C4-2B (cell line): ENCODE results near the gene DARS1.
A peak's percentile ranks its signal among the peaks of the same experiment; 100 is the strongest.

Experiments
- H3K27ac ChIP-seq: fragments of 450-650 bp; 2 replicates; pipeline ENCODE4 v1.5.1; 2017
- CTCF ChIP-seq: fragments of 450-650 bp; conservative IDR thresholded peaks from 2 replicates; pipeline ENCODE4 v1.5.1; 2017; ENCODE audit warnings: mild to moderate bottlenecking
- ZFX ChIP-seq: fragments of 450-650 bp; IDR thresholded peaks from 2 replicates; pipeline ENCODE4 v1.6.1; 2017

DARS1 gene

GRCh38 chr2:135914485-135914884 lies 70.9 kb downstream of the DARS1 start:
- H3K27ac ChIP-seq = no peak overlapping the region
- TF ChIP-seq ZFX = no peak
- no peak for TF ChIP-seq CTCF

DNA sequence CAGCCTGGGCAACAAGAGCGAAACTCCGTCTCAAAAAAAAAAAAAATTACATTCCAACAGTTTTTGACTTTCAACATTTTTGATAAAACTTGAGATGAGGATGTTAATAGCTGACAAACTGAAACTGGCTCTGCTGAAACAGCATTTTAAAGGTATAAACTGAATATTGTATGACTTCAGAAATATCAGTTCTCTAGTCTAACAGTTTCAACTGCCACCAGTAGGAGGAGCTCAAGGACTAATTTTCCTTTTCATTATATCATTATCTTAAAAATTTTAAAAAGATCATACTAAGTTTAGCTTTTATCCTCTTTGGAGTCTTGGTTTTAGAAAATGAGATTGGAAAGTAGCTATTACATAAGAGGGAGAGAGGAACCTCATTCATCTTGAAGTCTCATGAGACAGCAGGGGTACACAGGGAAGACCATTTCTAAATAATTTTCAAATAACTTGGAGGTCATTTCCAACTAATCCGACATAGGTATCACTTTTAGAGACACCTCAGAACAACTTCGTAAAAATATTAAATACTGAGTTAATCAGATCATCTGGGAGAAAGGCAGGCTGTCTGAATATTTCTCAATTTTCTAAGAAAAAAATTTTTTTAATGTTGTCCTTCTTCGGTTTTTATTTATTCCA lies 71.6 kb downstream of the DARS1 start:
- no peak overlapping the region for H3K27ac ChIP-seq
- TF ChIP-seq CTCF = peak; percentile 79
- TF ChIP-seq ZFX = no peak

DNA sequence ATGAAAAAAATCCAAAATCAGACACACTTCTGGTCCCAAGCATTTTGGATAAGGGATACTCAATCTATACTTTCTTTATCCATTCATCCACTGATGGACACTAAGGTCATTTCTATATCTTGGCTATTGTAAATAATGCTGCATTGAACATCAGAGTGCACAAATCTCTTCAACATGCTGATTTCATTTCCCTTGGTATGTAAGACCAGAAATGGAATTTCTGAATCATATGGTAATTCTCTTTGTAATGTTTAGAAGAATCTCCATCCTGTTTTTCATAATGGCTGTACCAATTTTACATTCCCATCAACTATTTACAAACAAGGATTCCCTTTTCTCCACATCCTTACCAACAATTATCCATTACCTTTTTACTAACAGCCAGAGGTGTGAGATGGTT lies 75.5 kb downstream of the DARS1 start:
- no peak overlapping the region for H3K27ac ChIP-seq
- TF ChIP-seq ZFX = no peak
- no peak for TF ChIP-seq CTCF

- H3K27ac ChIP-seq = no peak overlapping the region
- TF ChIP-seq ZFX (no peak), CTCF (no peak)
These were observed 79.7 kb downstream of the DARS1 start for GRCh38 chr2:135905679-135906078.

- no peak overlapping the region for H3K27ac ChIP-seq
- TF ChIP-seq CTCF = no peak
- no peak for TF ChIP-seq ZFX
These were observed 81.0 kb downstream of the DARS1 start for GRCh38 chr2:135904341-135904989.

- no peak for TF ChIP-seq CTCF
- TF ChIP-seq ZFX = no peak
- H3K27ac ChIP-seq = no peak overlapping the region
These were observed 81.8 kb downstream of the DARS1 start for GRCh38 chr2:135903650-135904049.

DNA sequence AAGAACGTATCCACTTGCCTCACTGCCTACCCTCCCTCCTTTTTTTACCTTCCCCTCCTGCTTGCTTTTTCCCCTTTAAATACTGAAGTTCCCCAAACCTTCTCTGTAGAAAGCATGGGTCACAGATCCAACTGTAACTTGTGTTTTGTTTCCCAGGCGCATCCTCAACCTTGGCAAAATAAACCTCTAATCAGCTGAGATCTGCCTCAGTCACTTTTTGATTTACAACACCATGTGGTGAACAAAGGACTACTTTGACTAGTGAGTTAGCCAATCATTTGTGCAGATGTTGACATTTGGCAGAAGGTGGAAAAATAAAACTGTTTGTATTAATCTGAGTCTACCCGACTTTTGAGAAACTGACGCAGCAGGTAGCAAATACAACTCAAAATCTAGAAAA lies 85.9 kb downstream of the DARS1 start:
- H3K27ac ChIP-seq = no peak overlapping the region
- TF ChIP-seq ZFX = no peak
- TF ChIP-seq CTCF = no peak
